ENCODE data around the gene LMNTD2.

DNA sequence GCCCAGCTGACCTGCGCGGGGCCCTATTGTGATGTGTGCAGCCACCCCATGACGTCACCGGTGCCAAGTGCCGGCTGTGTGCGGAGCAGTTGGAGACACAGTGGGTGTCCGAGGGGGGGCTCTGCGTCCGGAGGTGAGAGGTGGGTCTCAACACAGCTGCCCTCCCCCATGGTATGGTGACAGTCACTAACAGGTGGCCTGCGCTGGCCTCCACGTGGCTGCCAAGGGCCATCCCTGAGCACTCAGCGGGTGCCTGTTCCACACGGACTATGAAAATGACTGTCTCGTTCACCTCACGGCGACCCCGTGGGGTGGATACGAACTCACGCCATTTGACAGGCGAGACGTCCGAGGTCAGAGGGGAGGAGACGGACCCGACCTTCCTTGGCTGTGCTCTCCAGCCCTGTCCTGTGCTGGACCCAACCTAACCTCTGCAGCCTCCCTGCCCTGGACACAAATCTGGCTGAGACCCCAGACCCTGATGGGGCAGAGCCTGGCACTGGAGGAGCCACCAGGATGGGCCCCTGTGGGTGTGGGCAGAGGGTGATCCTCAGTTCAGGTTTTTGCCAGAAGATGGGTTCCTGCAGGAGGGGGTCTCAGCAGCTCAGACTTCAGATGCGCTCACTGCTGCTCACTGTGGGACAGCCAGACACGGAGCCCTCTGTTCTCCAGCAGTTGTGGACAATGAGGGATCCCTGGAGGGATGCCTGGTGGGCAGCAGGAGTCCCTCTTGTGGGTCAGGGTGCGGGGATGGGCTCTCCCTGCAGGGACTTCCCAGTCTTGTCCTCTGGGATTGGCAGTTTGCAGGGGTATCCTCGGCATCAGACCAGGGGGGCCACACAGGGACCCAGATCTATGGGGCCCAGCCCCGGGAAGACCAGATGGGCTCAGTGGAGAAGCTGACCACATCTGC, 31.5 kb downstream of the LMNTD2 start:
- TF ChIP-seq JUN (CRISPR knock-in tag; IDR thresholded peaks at IDR 0.05) (no peak), SMAD4 (CRISPR knock-in tag; IDR thresholded peaks at IDR 0.05) (no peak), ZNF416 (CRISPR knock-in tag; IDR thresholded peaks at IDR 0.05) (no peak), ESRRA (CRISPR knock-in tag; IDR thresholded peaks at IDR 0.05; ENCODE audit: borderline replicate concordance) (no peak), ZNF263 (CRISPR knock-in tag; IDR thresholded peaks at IDR 0.05; ENCODE audit: low read depth) (no peak), RELA (CRISPR knock-in tag; IDR thresholded peaks at IDR 0.05; ENCODE audit: borderline replicate concordance) (no peak), TEAD4 (CRISPR knock-in tag; IDR thresholded peaks at IDR 0.05) (no peak), CBFB (CRISPR knock-in tag; IDR thresholded peaks at IDR 0.05; ENCODE audit: low read depth) (no peak), FOXJ3 (CRISPR knock-in tag; IDR thresholded peaks at IDR 0.05; ENCODE audit: borderline replicate concordance) (no peak), SMAD3 (CRISPR knock-in tag; IDR thresholded peaks at IDR 0.05; ENCODE audit: borderline replicate concordance) (no peak), CREB1 (CRISPR knock-in tag; IDR thresholded peaks at IDR 0.05) (no peak)
- TF ChIP-seq, protein P1, sequence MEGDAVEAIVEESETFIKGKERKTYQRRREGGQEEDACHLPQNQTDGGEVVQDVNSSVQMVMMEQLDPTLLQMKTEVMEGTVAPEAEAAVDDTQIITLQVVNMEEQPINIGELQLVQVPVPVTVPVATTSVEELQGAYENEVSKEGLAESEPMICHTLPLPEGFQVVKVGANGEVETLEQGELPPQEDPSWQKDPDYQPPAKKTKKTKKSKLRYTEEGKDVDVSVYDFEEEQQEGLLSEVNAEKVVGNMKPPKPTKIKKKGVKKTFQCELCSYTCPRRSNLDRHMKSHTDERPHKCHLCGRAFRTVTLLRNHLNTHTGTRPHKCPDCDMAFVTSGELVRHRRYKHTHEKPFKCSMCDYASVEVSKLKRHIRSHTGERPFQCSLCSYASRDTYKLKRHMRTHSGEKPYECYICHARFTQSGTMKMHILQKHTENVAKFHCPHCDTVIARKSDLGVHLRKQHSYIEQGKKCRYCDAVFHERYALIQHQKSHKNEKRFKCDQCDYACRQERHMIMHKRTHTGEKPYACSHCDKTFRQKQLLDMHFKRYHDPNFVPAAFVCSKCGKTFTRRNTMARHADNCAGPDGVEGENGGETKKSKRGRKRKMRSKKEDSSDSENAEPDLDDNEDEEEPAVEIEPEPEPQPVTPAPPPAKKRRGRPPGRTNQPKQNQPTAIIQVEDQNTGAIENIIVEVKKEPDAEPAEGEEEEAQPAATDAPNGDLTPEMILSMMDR (IDR thresholded peaks at IDR 0.05) = no peak
- TF ChIP-seq, protein P2, sequence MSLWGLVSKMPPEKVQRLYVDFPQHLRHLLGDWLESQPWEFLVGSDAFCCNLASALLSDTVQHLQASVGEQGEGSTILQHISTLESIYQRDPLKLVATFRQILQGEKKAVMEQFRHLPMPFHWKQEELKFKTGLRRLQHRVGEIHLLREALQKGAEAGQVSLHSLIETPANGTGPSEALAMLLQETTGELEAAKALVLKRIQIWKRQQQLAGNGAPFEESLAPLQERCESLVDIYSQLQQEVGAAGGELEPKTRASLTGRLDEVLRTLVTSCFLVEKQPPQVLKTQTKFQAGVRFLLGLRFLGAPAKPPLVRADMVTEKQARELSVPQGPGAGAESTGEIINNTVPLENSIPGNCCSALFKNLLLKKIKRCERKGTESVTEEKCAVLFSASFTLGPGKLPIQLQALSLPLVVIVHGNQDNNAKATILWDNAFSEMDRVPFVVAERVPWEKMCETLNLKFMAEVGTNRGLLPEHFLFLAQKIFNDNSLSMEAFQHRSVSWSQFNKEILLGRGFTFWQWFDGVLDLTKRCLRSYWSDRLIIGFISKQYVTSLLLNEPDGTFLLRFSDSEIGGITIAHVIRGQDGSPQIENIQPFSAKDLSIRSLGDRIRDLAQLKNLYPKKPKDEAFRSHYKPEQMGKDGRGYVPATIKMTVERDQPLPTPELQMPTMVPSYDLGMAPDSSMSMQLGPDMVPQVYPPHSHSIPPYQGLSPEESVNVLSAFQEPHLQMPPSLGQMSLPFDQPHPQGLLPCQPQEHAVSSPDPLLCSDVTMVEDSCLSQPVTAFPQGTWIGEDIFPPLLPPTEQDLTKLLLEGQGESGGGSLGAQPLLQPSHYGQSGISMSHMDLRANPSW (CRISPR knock-in tag; conservative IDR thresholded peaks at IDR 0.05; ENCODE audit: low read depth) = no peak

Measured in WTC11 (cell line).